GM12873 (cell line): ENCODE measurements around the gene FBXO24.

Experiments
- CTCF ChIP-seq: IDR thresholded peaks from 2 replicates; pipeline ENCODE4 v1.5.1; 2012; ENCODE audit warnings: low read depth, mild to moderate bottlenecking, moderate library complexity, low read length, control low read depth; ENCODE audit not compliant: insufficient read depth; ENCODE audit errors: missing control alignments

Gene FBXO24

GRCh38 chr7:100632951-100633717 lies 47.0 kb downstream of the FBXO24 start:
- TF ChIP-seq CTCF = peak; percentile 66

- TF ChIP-seq CTCF = no peak
Measured at GRCh38 chr7:100639995-100640516, 53.9 kb downstream of the FBXO24 start.

GRCh38 chr7:100640517-100641440 lies 54.7 kb downstream of the FBXO24 start:
- no peak for TF ChIP-seq CTCF

- TF ChIP-seq CTCF = no peak
Measured at GRCh38 chr7:100641463-100641859, 55.3 kb downstream of the FBXO24 start, which contains the start of gene TFR2. Gene TFR2 (minus strand): TSS chr7:100641552. CDS start chr7:100641509, 43 bp downstream.

GRCh38 chr7:100641860-100642533 lies 55.9 kb downstream of the FBXO24 start:
- TF ChIP-seq CTCF = no peak

GRCh38 chr7:100642534-100642907 lies 56.4 kb downstream of the FBXO24 start:
- TF ChIP-seq CTCF = no peak
